IPS DF 19.7 (cell line): ENCODE results near the gene UBA6.

Source experiments
- DNase-seq: peaks from one replicate; pipeline ENCODE4 v3.0.0-alpha.2; 2013; ENCODE audit warnings: low read depth, low spot score

The UBA6 gene

DNA sequence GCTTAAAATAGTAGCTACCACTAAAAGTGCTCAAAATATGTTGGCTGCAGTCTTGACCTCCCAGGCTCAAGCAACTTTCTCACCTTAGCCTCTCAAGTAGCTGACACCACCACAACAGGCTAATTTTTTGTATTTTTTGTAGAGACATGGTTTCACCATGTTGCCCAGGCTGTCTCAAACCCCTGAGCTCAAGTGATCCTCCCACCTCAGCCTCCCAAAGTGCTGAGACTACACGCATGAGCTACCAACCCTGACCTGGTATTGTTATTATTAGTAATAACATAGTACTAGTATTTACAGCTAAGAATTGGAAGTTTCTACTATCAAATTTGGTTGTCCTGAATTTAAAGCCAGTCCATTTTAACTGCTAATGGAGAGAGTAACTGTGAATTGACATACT, 124.4 kb downstream of the UBA6 start:
- DNase-seq: no peak

DNA sequence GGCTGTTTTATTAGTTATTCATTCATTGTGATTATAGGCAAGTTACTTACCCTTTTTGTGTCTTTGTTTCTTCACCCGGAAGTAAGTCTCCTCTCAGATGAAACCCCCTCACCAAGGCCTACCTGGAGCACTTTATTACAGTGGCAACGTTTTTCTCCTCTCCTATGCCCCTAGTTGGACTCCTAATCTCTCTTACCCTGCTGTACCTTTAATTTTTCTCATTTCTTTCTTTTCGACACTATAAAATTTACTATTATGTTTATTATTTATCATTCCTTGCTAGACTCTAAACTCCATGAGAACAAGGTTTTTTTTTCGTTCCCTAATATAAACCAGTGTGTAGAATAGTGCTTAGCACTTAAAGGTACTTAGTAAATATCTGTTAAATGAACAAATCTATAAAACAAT, 124.9 kb downstream of the UBA6 start:
- no peak for DNase-seq

DNA sequence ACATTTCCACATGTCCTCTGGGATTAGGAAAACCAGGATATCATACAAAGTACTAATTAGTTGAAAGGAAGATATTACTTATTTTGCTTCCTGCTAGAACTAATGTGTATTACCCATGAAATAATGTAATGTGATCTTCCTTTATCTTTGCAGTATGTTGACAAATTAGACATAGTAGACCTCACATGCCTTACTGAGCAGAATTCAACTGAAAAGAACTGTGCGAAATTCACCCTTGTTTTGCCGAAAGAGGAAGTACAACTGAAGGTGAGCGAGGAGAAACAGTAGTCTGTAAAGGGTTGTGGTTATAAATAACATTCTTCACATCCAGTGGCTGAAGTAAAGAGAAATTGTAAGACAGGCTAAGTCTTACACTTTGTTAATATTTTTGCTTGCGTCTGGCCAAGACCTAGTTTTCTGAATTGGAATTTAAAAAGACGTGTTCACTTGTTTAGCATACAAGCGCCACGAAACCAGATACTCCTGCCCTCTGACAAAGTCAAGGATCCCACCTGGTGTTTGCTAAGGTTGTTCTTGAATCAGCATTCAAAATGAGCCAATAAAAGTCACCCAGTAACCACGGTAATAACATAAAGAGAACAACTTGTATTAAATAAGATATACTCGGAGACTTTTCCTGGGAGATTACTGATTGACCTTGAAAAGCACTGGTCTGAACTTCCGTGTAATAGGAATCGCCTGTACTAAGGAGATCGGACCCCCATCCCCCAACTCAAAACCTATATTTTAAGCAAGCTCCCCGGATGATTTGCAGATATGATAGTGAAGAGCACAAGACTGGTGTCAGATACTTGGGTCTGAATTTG, 125.5 kb downstream of the UBA6 start:
- no peak for DNase-seq

DNA sequence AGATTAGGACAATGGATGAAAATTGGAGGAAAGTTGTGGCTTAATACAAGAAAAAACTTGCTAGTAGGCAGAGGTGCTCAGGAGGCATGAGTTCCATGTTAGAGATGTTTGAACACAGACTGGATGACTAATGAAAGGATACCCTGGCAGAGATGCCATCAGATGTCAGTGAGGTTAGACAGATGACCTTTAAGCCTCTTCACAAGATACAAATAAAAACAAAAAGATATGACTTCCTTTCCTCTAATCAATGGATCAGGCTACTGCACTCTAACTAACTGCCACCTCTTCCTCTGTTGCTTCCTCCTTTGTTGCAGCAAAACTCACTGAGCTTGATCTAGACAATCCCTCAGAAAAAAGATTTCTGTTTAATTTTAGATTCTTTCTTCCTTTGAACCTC, 127.8 kb downstream of the UBA6 start:
- DNase-seq: no peak

DNA sequence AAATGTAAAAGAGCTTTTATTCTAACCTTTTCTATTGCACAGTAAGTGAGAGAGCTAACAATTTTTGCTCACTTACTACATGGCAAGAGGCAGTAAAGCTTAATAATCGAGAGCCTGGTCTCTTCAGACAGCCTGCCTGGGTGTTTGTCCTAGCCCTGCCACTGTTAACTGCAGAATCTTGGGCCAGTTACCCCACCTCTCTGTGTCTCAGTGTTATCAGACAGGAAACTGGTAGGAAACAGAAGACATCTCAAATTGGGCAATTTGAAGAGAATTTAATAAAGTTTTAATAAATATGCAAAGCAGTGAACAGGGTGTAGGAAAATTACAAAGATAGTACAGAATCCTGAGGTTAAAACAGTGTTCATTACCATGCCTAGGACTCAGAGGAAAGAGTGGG, 129.0 kb downstream of the UBA6 start:
- no peak for DNase-seq

DNA sequence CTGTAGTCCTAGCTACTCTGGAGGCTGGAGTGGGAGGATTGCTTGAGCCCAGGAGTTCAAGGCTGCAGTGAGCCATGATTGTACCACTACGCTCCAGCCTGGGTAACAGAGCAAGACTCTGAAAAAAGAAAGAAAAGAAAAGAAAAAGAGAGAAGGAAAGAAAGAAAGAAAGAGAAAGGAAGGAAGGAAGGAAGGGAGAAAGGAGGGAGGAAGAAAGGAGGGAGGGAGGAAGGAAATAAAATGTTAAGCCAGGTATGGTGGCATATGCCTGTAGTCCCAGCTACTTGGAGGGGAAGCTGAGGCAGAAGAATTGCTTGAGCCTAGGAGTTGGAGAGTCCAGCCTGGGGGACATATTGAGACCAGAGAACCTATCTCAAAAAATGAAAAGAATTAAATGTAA, 130.4 kb downstream of the UBA6 start:
- DNase-seq: no peak

DNA sequence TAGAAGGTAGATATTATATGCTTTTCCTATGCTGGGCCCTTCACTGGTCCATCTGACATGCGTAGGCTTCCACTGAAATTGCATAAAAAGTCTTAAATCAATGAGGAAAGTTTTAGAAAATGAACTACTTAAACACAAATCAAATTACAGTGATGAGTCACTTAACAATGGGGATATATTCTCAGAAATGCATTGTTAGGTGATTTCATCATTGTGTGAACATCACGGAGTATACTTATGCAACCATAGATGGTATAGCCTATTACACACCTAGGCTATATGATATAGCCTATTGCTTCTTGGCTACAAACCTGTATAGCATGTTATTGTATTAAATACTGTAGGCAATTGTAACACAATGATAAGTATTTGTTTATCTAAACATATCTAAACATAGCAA, 132.1 kb downstream of the UBA6 start:
- DNase-seq: no peak

DNA sequence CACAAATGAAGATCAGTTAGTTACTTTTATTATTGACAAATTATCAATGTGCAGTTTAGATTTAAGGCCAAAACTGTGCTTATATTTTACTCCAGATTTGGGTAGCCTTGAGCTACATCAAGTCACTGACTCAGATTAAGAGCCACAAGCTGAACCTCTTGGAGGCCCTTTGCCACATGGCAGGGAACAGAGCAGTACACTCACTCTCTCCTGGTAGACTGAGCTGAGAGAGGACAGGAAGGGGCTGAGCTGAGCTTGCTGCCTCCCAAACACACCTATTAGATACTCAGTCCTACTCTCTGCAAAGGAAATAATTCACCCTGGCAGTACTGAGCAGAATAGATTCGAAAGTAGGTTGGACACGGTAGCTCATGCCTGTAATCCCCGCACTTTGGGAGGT, 134.6 kb downstream of the UBA6 start:
- no peak for DNase-seq

DNA sequence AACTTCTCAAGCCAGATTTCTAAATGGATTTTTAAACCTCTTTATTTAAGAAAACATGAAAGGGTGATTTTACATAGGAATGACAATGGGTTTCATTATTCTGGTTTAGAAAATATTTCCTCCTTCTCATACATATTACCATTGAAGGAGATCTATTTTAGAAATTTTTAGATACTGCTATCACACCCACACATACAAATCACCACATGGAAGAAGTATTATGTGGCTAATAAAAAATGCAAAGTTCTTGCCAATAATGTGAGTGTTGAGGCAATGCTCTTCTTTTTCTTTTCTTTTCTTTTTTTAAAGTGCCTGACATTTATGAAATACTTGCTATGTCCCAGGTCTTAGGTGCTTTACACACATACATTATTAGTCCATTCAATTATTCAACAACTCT, 135.7 kb downstream of the UBA6 start:
- no peak for DNase-seq
